Esophagus squamous epithelium (tissue), 5 donors: ENCODE results near the gene GALNS. TPM values are rescaled to one million over a fixed set of nuclear protein-coding genes. Genes with fewer than 3 reads are reported as not detected.

Experiments used
- DNase-seq: peaks from one replicate; lab custom pipeline; 2025; lab: John Stamatoyannopoulos, UW
- H3K27ac ChIP-seq, 4 donors: fragments of 200-600 bp; sonication (generic); one replicate each; pipeline ENCODE4 v1.5.1; 2016 to 2019; ENCODE audit warnings: mild to moderate bottlenecking in 1 of 4
- H3K27me3 ChIP-seq, 4 donors: fragments of 200-600 bp; sonication (generic); 1 replicate in 3 of 4; 2 replicates in 1 of 4; pipeline versions ENCODE4 v1.5.1 to v1.6.0; 2017 to 2021; ENCODE audit warnings: antibody characterized with exemption in 1 of 4
- H3K36me3 ChIP-seq, 3 donors: fragments of 200-600 bp; sonication (generic); one replicate each; pipeline ENCODE4 v1.5.1; 2016 to 2019
- H3K4me1 ChIP-seq, 3 donors: fragments of 200-600 bp; sonication (generic); one replicate each; pipeline ENCODE4 v1.5.1; 2017 to 2019
- H3K4me3 ChIP-seq, 4 donors: fragments of 200-600 bp; sonication (generic); 1 replicate in 3 of 4; 2 replicates in 1 of 4; pipeline ENCODE4 v1.5.1; 2016 to 2019; ENCODE audit warnings: mild to moderate bottlenecking in 2 of 4, moderate library complexity in 1 of 4
- H3K9me3 ChIP-seq, 3 donors: fragments of 200-600 bp; sonication (generic); one replicate each; pipeline ENCODE4 v1.5.1; 2016 to 2019
- POLR2A ChIP-seq, 4 donors: fragments of 450-650 bp; IDR thresholded peaks; one replicate each; pipeline ENCODE4 v1.6.1; 2017; ENCODE audit warnings: antibody characterized with exemption in 4 of 4, mild to moderate bottlenecking in 4 of 4, moderate library complexity in 3 of 4
- WGBS, 2 donors: methylation state at CpG; one replicate each; pipeline ENCODE4 v1.1.5; 2018; 5-methylcytosine and 5-hydroxymethylcytosine counted together
- intact Hi-C: fragments of 100-400 bp; cut with DNase I; formaldehyde crosslinking; loops from one replicate; pipeline ENCODE4 v1.15.0; 2022
- total RNA-seq, 4 donors: library from RNA; depleted of rRNA; stranded (reverse); fragments of >200 nt; gene quantifications; one replicate each; pipeline ENCODE4 v1.1.0, GENCODE V29; 2016
- TF ChIP-seq, protein P1 (sequence below), 6 experiments: fragments of 450-650 bp in 4 of 6; fragments of 200-600 bp in 2 of 6; sonication (generic) in 2 of 6; IDR thresholded peaks; one replicate each; pipeline ENCODE4 v1.5.1; 2016 to 2019; ENCODE audit warnings: antibody characterized with exemption in 6 of 6, mild to moderate bottlenecking in 4 of 6, moderate library complexity in 4 of 6
- donor health status: DM: yes; HTN: yes; CAD: no.

Gene GALNS
- total RNA-seq, 4 donors from 2014 or later: 9.5 to 24.2 (median 20.5) TPM

DNA sequence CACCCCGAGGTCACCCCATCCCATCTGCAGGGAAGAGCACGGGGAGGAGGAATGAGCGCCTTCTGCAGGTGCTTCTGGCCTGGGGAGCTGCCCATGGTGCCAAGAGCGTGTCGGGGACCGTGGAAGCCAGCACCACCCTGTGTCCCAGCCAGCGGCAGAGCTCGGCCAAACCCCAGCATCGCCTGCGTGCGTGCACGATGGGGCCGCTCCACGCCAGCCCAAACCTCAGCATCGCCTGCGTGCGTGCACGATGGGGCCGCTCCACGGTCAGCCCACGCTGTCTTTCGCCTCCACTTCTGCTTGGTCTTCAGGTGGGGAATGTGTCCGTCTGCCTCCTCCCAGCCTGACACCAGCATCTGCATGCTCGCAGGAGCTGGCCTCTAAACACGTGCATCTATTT, 13.9 kb downstream of the GALNS start:
- TF ChIP-seq POLR2A (IDR thresholded peaks at IDR 0.05): no peak
- TF ChIP-seq, protein P1, sequence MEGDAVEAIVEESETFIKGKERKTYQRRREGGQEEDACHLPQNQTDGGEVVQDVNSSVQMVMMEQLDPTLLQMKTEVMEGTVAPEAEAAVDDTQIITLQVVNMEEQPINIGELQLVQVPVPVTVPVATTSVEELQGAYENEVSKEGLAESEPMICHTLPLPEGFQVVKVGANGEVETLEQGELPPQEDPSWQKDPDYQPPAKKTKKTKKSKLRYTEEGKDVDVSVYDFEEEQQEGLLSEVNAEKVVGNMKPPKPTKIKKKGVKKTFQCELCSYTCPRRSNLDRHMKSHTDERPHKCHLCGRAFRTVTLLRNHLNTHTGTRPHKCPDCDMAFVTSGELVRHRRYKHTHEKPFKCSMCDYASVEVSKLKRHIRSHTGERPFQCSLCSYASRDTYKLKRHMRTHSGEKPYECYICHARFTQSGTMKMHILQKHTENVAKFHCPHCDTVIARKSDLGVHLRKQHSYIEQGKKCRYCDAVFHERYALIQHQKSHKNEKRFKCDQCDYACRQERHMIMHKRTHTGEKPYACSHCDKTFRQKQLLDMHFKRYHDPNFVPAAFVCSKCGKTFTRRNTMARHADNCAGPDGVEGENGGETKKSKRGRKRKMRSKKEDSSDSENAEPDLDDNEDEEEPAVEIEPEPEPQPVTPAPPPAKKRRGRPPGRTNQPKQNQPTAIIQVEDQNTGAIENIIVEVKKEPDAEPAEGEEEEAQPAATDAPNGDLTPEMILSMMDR (IDR thresholded peaks at IDR 0.05): no peak
- intact Hi-C loops: no loop called here
- Histone ChIP-seq H3K36me3 (peaks cover 12 to 78% (median 18%) of the 10 kb centered on the region in 3 donors), H3K27ac (no peak overlapping the region), H3K4me3 (no peak overlapping the region), H3K9me3 (no peaks in the 10 kb centered on the region), H3K27me3 (no peaks in the 10 kb centered on the region), H3K4me1 (no peaks in the 10 kb centered on the region)
- DNase-seq: no peak
- 91 to 94% methylated on average over 16 to 23 of the region's 25 CpGs for WGBS, 2 donors

DNA sequence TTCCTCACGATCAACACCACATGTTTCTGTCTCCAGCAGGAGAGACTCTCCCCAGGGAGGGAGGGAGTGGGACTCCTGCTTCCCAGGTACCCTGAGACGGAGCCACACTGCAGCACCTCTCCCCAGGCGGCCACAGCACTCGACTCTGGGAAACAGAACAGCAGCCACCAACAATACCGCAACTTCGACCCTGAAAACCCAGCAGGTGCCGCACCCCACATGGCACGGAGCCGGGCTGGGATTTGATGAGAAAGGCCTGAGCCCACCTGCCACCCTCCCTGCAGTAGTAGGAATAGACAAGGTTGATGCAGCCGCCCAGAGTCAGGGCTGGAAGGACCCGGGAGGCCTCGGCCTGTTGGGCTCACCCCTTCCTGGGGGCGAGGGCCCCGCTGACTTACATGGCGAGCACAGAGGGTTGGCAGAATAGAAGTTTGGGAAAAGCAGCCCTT, 14.4 kb downstream of the GALNS start:
- H3K36me3 ChIP-seq: peaks cover 12 to 78% (median 18%) of the 10 kb centered on the region in 3 donors
- no peak overlapping the region for H3K27ac ChIP-seq
- no peaks in the 10 kb centered on the region for H3K9me3 ChIP-seq
- TF ChIP-seq, protein P1 (IDR thresholded peaks at IDR 0.05): no peak
- no peak for TF ChIP-seq POLR2A (IDR thresholded peaks at IDR 0.05)
- 96% methylated on average over 5 of the region's 15 CpGs; no CpG with 5 or more reads in 1 of the 2 donors for WGBS, 2 donors
- no peaks in the 10 kb centered on the region for H3K4me1 ChIP-seq
- no peak overlapping the region for H3K4me3 ChIP-seq
- no peaks in the 10 kb centered on the region for H3K27me3 ChIP-seq
- intact Hi-C loops: no loop called here
- no peak for DNase-seq

DNA sequence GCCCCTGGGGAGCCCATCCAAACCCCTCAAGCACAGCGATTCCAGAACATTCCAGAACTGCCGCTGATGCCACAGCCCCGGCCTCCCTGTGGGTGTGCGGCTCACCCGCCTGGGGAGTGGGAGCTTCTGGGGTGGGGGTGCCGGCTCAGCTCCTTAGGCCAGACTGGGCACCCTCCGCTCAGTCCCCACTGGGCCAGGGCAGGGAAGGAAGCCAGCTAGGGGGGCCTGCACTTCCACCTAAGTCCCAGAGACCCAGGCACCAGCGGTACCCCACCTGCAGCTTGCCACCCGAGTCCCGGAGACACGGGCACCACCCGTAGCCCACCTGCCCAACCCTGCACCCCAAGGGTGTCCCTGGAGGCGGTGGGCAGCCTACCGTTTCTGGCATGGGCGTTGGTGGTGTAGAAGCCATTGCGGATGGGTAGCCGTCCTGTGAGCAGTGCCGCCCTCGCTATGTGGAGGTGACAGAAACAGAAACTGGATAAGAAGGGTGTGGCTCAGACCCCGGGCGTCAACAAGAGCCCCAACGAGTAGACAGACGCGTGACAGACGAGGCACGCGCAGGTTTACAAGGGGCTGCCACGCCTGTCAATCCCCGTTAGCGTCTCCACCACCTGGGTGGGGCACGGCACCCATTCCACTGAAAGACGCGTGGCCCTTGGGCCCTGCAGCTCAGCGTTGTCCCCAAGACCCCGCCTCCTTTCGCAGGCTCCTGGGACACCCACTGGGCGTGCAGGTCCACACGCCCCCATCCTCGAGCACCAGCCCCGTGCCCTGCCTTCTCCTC, 15.0 kb downstream of the GALNS start:
- 90 to 92% methylated on average over 15 to 18 of the region's 40 CpGs for WGBS, 2 donors
- TF ChIP-seq, protein P1 (IDR thresholded peaks at IDR 0.05): no peak
- TF ChIP-seq POLR2A (IDR thresholded peaks at IDR 0.05): no peak
- intact Hi-C loops: no loop called here
- no peak for DNase-seq
- no peaks in the 10 kb centered on the region for H3K4me1 ChIP-seq
- H3K4me3 ChIP-seq: no peak overlapping the region
- no peaks in the 10 kb centered on the region for H3K27me3 ChIP-seq
- no peaks in the 10 kb centered on the region for H3K9me3 ChIP-seq
- H3K27ac ChIP-seq: no peak overlapping the region
- peaks cover 12 to 79% (median 18%) of the 10 kb centered on the region in 3 donors for H3K36me3 ChIP-seq

DNA sequence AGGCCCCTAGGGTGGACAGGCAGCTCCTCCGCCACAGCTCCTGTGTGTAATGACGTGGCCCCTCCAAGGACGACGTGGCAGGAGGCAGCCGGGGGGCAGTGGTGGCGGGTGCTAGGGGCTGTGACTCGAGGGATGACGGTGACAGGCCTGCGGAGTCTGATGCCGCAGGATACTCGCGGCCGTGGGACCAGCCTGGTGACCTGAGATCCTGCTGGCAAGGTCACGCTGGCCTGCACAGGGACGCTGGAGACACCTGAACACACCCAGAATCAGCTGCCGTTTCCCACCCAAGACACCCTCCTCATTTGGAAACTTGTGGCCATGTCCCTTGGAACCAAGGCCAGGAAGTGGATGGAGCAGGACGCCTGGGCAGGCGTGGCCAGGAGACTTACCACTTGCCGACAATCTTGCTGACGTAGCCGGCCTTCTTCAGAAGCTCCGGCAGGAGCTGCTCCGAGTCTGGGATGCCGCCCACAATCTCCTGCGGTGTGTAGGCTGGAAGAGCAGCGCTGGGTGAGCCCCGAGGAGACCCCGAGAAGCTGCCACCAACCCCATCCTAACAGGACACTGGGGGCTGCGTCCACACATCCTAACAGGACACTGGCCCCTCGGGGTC, 16.0 kb downstream of the GALNS start:
- TF ChIP-seq, protein P1 (IDR thresholded peaks at IDR 0.05): no peak
- TF ChIP-seq POLR2A (IDR thresholded peaks at IDR 0.05): no peak
- no peak overlapping the region for H3K4me3 ChIP-seq
- DNase-seq: no peak
- H3K36me3 ChIP-seq: peaks cover 12 to 84% (median 18%) of the 10 kb centered on the region in 3 donors
- no peak overlapping the region for H3K27ac ChIP-seq
- 91 to 97% methylated on average over 6 to 16 of the region's 30 CpGs for WGBS, 2 donors
- intact Hi-C loops: no loop called here
- H3K27me3 ChIP-seq: no peaks in the 10 kb centered on the region
- no peaks in the 10 kb centered on the region for H3K9me3 ChIP-seq
- H3K4me1 ChIP-seq: no peaks in the 10 kb centered on the region
